ENCODE measurements around the gene IQCF2.

DNA sequence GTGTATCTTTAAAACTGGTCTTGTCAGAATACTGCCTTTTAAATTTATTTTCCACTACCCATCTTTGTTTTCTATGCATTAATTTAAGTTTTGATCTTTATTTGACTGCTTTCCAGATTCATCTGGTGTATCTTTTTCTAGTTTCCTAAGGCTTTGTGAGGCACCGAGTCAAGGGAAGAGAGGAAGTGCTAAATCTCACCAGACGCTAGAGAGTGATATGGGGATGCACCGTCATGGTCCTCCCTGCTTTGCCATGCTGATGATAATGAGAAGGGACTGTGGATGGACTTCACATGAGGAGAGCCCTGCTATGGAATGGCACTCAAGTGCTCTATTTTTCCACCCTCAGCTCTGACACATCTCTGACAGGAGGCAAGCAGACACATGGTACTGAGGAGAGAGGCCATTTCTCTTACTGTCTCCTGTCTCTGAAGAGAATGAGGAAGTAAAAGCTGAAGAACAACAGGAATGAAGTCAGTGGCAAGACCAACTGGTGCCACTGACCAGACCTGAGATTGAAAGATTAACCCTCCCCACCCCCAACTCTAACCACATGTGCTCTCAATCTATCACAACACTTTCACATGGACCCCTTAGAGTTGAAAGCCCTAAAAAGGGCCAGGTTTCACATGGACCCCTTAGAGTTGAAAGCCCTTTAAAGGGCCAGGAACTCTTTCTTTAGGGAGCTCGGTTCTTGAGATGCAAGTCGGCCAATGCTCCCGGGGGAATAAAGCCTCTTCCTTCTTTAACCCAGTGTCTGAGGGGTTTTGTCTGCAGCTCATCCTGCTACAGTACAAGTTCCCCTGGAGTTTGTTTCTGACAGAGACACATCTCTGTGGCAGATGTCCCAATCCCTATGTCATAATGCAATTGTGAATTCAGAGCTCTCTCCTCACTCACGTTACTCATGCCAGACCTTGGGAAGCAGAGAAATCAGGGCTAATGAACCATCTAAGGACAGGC is at the start of gene IQCF2:
- TF ChIP-seq, protein P1, sequence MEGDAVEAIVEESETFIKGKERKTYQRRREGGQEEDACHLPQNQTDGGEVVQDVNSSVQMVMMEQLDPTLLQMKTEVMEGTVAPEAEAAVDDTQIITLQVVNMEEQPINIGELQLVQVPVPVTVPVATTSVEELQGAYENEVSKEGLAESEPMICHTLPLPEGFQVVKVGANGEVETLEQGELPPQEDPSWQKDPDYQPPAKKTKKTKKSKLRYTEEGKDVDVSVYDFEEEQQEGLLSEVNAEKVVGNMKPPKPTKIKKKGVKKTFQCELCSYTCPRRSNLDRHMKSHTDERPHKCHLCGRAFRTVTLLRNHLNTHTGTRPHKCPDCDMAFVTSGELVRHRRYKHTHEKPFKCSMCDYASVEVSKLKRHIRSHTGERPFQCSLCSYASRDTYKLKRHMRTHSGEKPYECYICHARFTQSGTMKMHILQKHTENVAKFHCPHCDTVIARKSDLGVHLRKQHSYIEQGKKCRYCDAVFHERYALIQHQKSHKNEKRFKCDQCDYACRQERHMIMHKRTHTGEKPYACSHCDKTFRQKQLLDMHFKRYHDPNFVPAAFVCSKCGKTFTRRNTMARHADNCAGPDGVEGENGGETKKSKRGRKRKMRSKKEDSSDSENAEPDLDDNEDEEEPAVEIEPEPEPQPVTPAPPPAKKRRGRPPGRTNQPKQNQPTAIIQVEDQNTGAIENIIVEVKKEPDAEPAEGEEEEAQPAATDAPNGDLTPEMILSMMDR (IDR thresholded peaks at IDR 0.05; ENCODE audit: low read depth, low read length), result no peak
- TF ChIP-seq EZH2phosphoT487 (IDR thresholded peaks at IDR 0.05; ENCODE audit: low read depth), result no peak

All from OCI-LY3 (cell line).